Mononuclear cell (primary cell): ENCODE measurements around the gene ZSCAN26. TPM values are rescaled to one million over a fixed set of nuclear protein-coding genes. Genes with fewer than 3 reads are reported as not detected.
"Not testable (repeated sequence)": the region's sequence is repeated elsewhere in the genome, so short reads cannot be mapped to it uniquely, and the experiment has no call there.

Experiments
- H3K27me3 ChIP-seq: 2 replicates; pipeline ENCODE4 v1.6.0; 2011; ENCODE audit warnings: low read length, control low read depth; ENCODE audit not compliant: insufficient read depth
- H3K4me1 ChIP-seq: 2 replicates; pipeline ENCODE4 v1.5.1; 2011; ENCODE audit warnings: mild to moderate bottlenecking, low read length, control low read depth; ENCODE audit not compliant: insufficient read depth
- H3K4me3 ChIP-seq: 2 replicates; pipeline ENCODE4 v1.5.1; 2011; ENCODE audit warnings: mild to moderate bottlenecking, low read length, moderate library complexity
- H3K9me3 ChIP-seq: 2 replicates; pipeline ENCODE4 v1.5.1; 2011; ENCODE audit warnings: low read depth, mild to moderate bottlenecking, control low read depth, low read length
- total RNA-seq: library from RNA; depleted of rRNA; stranded (reverse); fragments of >200 nt; gene quantifications from one replicate; pipeline ENCODE4 v1.2.3, GENCODE V29; 2012

ZSCAN26 gene
- total RNA-seq, 1 donor, result 12.4 TPM

GRCh38 chr6:28277746-28278145 lies 10.8 kb downstream of the ZSCAN26 start:
- Histone ChIP-seq H3K4me3 (no peak overlapping the region), H3K27me3 (peaks cover 9% of the 10 kb centered on the region), H3K4me1 (peaks cover 16% of the 10 kb centered on the region), H3K9me3 (no peaks in the 10 kb centered on the region)

GRCh38 chr6:28280595-28281287 lies 13.8 kb downstream of the ZSCAN26 start:
- Histone ChIP-seq H3K4me1 (peaks cover 12% of the 10 kb centered on the region), H3K4me3 (no peak overlapping the region), H3K9me3 (no peaks in the 10 kb centered on the region), H3K27me3 (peaks cover 14% of the 10 kb centered on the region)

DNA sequence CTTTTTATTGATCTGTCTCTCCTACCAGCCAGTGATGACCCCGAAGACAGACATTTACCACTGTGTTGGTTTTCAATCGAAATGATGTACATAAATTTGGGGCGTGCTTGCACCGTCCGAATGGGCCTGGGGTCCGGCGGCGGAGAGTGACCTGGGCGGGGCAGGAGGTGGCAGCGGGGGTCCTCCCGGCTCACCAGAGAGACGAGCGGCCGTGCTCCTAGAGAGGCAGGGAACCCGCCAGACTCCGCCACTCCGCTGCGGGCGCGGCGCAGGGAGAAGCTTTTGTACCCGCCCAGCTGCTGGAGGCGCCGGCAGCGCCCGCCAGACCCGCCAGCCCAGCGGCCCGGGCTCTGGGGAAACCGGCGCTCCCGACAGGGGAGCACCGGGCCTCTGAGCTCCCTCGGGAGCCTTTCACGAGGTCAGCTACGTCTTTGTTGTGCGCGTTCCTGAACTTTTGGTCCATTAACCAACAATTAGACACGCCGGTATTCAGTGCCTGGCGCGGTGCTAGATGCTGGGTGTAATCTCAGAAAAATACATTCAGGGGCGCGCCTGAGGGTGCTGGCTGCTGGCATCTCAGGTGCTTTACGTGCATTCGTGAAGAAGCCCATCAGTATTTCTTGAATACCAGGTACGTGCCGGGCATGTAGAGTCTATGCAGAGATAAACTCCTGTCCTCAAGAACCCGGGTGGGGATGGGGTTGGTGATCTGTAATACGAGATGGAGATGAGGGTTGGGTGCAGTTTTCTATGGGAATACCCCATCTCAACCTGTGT lies 14.5 kb downstream of the ZSCAN26 start, which contains the start of gene PGBD1:
Gene PGBD1 (plus strand): TSS at position 285 of the 777 bp plus-strand sequence. CDS start 2,242 bp downstream, outside the sequence.
- peaks cover 14% of the 10 kb centered on the region for H3K27me3 ChIP-seq
- peak within 1 kb of the TSS; percentile 31 for H3K4me3 ChIP-seq
- peaks cover 12% of the 10 kb centered on the region for H3K4me1 ChIP-seq
- no peaks in the 10 kb centered on the region for H3K9me3 ChIP-seq

DNA sequence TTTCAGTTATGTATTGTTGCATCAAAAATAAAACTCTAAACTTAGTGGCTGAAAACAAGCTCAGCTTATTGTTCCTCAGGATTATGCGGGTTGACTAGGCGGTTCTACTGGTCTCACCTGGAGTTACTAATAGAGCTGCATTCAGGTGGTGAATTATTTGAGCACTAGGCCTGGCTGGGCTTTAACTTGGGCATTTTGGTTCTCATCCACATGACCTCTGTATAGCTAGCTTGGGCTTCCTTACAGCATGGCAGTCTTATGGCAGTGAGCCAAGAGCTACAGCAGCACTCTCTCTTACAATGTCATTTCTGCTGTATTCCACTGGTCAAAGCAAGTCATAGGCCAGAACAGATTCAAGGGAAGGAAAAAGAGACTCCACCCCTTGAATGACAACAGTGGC lies 16.0 kb downstream of the ZSCAN26 start:
- Histone ChIP-seq H3K27me3 (peaks cover 17% of the 10 kb centered on the region), H3K4me1 (peaks cover 12% of the 10 kb centered on the region), H3K4me3 (no peak overlapping the region), H3K9me3 (no peaks in the 10 kb centered on the region)

DNA sequence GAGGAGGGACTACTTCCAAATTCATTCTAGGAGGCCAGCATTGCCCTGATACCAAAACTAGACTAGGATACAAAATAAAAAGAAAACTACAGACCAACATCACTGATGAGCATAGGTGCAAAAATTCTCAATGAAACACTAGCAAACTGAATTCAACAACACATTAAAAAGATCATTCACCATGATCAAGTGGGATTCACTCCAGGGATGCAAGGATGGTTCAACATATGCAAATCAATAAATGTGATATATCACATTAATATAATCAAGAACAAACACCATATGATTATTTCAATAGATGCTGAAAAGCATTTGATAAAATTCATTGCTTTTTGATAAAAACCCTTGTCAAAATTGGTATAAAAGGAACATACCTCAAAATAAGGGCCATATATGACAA lies 24.6 kb downstream of the ZSCAN26 start:
- Histone ChIP-seq H3K9me3 (no peaks in the 10 kb centered on the region), H3K27me3 (peaks cover 3% of the 10 kb centered on the region), H3K4me3 (no peak overlapping the region), H3K4me1 (no peaks in the 10 kb centered on the region)

DNA sequence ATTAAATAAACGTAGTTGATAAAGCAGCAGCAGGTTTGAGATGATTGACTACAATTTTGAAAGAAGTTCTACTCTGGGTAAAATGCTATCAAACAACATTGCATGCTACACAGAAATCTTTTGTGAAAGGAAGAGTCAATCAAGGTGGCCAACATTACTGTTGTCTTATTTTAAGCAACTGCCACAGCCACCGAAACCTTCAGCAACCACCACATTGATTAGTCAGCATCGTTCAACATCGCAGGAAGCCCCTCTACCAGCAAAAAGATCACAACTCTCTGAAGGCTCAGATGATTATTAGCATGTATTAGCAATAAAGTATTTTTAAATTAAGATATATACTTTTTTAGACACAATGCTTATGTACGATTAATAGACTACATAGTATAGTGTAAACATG lies 28.4 kb downstream of the ZSCAN26 start:
- Histone ChIP-seq H3K4me3 (no peak overlapping the region), H3K9me3 (no peaks in the 10 kb centered on the region), H3K4me1 (no peaks in the 10 kb centered on the region), H3K27me3 (no peaks in the 10 kb centered on the region)

DNA sequence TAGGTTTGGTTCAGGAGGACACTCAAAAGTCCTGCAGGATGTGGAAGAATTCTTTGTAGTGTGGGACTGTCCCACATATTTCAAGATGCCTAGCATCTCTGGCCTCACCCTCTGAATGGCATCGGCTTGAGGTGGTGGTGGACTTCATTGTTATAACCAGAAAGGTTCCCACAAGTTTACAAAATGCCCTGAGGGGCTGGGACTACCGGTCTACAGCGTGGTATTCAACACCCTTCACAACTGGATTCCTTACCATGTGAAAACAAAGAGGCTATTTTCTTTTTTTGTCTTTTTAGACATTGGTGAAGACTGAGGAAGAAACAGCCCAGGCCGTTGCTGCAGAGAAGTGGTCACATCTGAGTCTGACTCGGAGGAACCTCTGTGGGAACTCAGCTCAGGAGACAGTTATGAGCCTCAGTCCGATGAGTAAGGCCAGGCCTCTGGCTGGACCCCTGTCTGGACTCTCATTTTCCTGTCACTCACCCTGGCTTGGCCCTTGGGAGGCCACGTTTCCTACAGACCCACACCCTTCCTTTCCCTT lies 29.6 kb downstream of the ZSCAN26 start:
- Histone ChIP-seq H3K9me3 (no peaks in the 10 kb centered on the region), H3K4me1 (no peaks in the 10 kb centered on the region), H3K4me3 (no peak overlapping the region), H3K27me3 (no peaks in the 10 kb centered on the region)

DNA sequence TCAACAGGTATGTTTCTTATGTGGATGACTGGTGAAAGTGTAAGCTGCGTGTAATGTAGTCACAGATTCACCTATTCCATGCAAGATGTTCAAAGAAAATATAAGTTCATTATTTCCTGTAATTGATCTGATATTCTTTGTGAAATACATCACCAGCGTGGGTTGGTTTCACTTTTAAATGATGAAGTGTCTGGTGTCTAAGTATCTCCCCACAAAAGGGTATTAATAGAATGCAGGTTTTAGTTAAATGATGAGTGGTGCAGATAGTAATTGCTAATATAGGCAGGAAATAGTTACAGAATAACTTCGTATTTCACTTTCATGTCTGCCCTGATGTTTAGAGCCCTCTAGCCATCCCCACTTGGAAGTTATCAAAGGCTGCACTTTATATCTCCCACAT lies 36.6 kb downstream of the ZSCAN26 start:
- H3K4me1 ChIP-seq, result no peaks in the 10 kb centered on the region
- H3K9me3 ChIP-seq, result no peaks in the 10 kb centered on the region
- H3K4me3 ChIP-seq, result no peak overlapping the region
- no peaks in the 10 kb centered on the region for H3K27me3 ChIP-seq

- not testable (repeated sequence) for H3K9me3 ChIP-seq, H3K27me3 ChIP-seq, H3K4me1 ChIP-seq, H3K4me3 ChIP-seq
These were observed 39.4 kb downstream of the ZSCAN26 start for GRCh38 chr6:28306363-28306762.

DNA sequence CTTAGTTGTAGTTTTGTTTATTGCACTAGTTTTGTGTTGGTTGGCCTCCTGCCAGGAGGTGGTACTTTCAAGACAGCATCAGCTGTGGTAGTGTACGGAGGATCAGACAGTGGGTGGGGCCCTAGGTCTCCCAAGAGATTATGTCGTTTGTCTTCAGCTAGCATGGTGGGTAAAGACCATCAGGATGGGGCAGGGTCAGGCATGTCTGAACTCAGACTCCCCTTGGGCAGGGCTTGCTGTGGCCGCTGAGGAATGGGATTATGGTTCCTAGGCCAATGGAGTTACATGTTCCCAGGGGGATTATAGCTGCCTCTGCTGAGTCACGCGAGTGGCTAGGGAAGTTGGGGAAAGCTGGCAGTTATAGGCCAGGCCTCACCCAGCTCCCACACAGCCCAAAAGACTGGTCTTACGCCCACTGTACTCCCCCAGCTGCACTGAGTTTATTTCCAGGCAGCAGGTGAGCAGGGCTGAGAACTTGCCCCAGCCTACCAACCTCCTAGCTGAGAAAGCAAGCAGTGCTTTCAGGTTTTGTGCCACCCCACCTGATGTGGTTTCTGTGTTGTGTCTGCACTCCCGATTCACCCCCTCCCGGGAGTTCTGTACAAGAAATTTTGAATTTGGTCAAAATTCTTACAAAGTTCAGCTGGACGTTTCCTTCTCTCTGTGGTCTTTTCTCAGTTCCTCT lies 44.3 kb downstream of the ZSCAN26 start:
- Histone ChIP-seq H3K4me3 (no peak overlapping the region), H3K4me1 (no peaks in the 10 kb centered on the region), H3K9me3 (no peaks in the 10 kb centered on the region)

GRCh38 chr6:28312939-28313338 lies 46.0 kb downstream of the ZSCAN26 start:
- H3K4me1 ChIP-seq, result no peaks in the 10 kb centered on the region

More for the DNA sequence above, 44.3 kb downstream of the ZSCAN26 start:
- H3K27me3 ChIP-seq, result no peaks in the 10 kb centered on the region

DNA sequence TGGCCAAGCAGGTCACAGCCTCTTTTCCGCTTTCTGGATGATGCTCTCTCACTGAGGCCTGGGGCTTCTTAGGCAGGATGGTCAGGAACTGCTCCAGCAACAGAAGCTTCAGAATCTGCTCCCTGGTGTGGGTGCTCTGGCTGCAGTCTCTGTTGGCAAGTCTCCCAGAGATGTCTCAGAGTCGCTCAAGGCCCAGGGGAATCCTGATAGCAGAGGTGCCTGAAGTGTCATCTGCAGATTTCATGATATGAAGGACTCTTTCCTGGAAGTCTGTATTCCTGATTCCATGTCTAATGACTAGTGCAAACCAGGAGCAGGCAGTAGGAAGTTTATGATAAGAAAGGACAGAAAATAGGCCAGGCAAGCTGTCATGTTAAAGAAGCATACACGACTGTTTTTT lies 48.7 kb downstream of the ZSCAN26 start:
- H3K9me3 ChIP-seq, result no peaks in the 10 kb centered on the region
- no peaks in the 10 kb centered on the region for H3K27me3 ChIP-seq
- H3K4me3 ChIP-seq, result no peak overlapping the region
- H3K4me1 ChIP-seq, result no peaks in the 10 kb centered on the region

More at GRCh38 chr6:28312939-28313338, 46.0 kb downstream of the ZSCAN26 start:
- no peaks in the 10 kb centered on the region for H3K27me3 ChIP-seq
- H3K4me3 ChIP-seq, result no peak overlapping the region
- no peaks in the 10 kb centered on the region for H3K9me3 ChIP-seq

DNA sequence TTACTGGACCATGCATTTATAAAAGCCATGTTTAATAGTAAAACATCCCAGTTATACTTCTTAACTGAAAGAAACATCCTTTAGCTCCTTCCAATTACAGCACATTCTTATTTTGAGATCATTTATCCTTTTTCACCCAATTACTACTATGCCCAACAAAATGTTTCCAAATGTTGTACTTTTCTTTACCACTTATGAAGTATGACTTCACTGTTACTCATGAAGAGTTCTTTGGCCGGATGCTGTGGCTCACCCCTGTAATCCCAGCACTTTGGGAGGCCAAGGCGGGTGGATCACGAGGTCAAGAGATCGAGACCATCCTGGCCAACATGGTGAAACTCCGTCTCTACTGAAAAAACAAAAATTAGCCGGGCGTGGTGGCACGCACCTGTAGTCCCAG lies 50.9 kb downstream of the ZSCAN26 start:
- not testable (repeated sequence) for H3K4me1 ChIP-seq, H3K9me3 ChIP-seq, H3K4me3 ChIP-seq, H3K27me3 ChIP-seq

DNA sequence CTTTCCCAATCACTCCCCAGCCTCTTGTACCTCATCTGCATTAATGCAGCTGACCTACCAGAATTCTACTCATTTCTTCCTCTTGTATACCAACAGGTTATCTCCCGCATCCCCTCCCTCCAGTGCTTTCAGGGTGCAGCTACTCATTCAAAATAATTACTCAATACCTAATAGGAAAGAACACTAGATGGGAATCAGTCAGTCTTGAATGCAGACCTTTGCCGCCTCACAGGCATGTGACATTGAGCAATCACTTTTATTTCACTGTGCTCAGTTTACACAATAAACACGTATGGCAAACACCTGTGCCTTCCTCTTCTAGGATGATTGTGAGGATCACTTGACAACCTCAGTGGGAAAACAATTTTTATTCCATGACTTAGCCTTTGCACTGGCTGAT lies 55.7 kb downstream of the ZSCAN26 start:
- Histone ChIP-seq H3K27me3 (no peaks in the 10 kb centered on the region), H3K4me3 (no peak overlapping the region), H3K4me1 (no peaks in the 10 kb centered on the region), H3K9me3 (peaks cover 32% of the 10 kb centered on the region)

DNA sequence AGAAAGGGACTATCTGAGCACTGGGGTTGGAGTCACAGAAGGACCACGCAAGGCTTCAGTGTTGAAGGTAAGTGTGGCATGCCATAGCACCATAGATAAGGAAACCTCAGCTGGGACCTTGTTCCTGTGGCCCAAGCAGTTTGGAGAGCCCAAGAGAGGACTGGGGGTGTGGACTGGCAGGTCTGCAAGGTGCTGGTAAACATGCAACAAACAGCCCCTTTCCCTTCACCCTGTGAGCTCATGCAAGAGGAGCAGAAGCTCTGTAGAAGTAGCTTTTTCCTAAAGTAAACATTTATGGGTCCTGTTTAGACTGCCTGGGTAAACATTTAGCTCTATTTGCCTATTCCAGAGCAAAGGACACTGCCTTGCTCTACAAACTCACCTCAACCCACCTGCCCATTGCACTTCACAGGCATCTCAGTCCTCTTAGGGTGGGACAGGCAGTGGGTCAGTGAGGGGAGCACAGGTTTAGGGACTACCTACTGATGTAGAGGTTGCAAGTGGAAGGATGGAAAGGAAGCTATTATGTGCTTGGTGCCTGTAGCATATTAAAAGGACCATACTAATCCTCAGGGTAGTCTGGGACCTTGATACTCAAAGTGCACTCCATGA lies 57.0 kb downstream of the ZSCAN26 start:
- H3K9me3 ChIP-seq, result peaks cover 33% of the 10 kb centered on the region
- no peaks in the 10 kb centered on the region for H3K27me3 ChIP-seq
- no peaks in the 10 kb centered on the region for H3K4me1 ChIP-seq
- no peak overlapping the region for H3K4me3 ChIP-seq
